ENCODE results near the gene IGF2R. TPM values are rescaled to one million over a fixed set of nuclear protein-coding genes. Genes with fewer than 3 reads are reported as not detected.
"Not testable (repeated sequence)": the region's sequence is repeated elsewhere in the genome, so short reads cannot be mapped to it uniquely, and the experiment has no call there.

Gene IGF2R
- total RNA-seq, 1 donor from 2014 or later, result 109 TPM

- no peaks in the 10 kb centered on the region for H3K27me3 ChIP-seq (ENCODE audit: control insufficient read depth, insufficient read depth, low read length)
- H3K4me3 ChIP-seq (ENCODE audit: low read depth, low read length), result no peak overlapping the region
- TF ChIP-seq, protein P1, sequence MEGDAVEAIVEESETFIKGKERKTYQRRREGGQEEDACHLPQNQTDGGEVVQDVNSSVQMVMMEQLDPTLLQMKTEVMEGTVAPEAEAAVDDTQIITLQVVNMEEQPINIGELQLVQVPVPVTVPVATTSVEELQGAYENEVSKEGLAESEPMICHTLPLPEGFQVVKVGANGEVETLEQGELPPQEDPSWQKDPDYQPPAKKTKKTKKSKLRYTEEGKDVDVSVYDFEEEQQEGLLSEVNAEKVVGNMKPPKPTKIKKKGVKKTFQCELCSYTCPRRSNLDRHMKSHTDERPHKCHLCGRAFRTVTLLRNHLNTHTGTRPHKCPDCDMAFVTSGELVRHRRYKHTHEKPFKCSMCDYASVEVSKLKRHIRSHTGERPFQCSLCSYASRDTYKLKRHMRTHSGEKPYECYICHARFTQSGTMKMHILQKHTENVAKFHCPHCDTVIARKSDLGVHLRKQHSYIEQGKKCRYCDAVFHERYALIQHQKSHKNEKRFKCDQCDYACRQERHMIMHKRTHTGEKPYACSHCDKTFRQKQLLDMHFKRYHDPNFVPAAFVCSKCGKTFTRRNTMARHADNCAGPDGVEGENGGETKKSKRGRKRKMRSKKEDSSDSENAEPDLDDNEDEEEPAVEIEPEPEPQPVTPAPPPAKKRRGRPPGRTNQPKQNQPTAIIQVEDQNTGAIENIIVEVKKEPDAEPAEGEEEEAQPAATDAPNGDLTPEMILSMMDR (IDR thresholded peaks at IDR 0.05; ENCODE audit: insufficient read depth, low read length, severe bottlenecking), result no peak
- DNase-seq (ENCODE audit: low read depth), result no peak
- FAIRE-seq, result no peak
- H3K36me3 ChIP-seq (ENCODE audit: control insufficient read depth, insufficient read depth, low read length), result peaks cover 19% of the 10 kb centered on the region
Measured at GRCh38 chr6:160108077-160108476, 139.2 kb downstream of the IGF2R start.

GRCh38 chr6:160110586-160111123 lies 141.8 kb downstream of the IGF2R start:
- TF ChIP-seq, protein P1 (IDR thresholded peaks at IDR 0.05; ENCODE audit: insufficient read depth, low read length, severe bottlenecking), result no peak
- no peak for FAIRE-seq
- DNase-seq (ENCODE audit: low read depth), result no peak
- H3K36me3 ChIP-seq (ENCODE audit: control insufficient read depth, insufficient read depth, low read length), result peaks cover 3% of the 10 kb centered on the region
- no peak overlapping the region for H3K4me3 ChIP-seq (ENCODE audit: low read depth, low read length)
- H3K27me3 ChIP-seq (ENCODE audit: control insufficient read depth, insufficient read depth, low read length), result no peaks in the 10 kb centered on the region

DNA sequence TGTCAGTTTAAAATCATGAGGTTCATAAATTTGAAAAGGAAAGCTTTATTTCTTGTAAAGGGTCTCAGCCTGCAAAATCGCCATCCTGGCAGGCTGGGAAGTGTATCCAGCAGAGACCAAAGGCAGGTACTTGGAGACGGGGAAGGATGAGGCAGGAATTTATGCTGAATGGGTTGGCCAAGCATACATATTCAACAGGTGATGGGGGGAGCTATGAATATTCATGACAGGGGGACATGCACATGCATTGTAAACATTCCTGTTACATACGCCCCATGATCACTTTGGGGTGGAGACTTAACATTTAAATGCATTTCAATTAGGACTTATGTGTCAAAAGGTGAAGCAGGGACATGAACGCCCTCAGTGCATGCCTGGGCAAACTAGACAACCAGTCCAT lies 142.9 kb downstream of the IGF2R start:
- Histone ChIP-seq H3K4me3 (ENCODE audit: low read depth, low read length) (no peak overlapping the region), H3K27me3 (ENCODE audit: control insufficient read depth, insufficient read depth, low read length) (no peaks in the 10 kb centered on the region), H3K36me3 (ENCODE audit: control insufficient read depth, insufficient read depth, low read length) (peaks cover 3% of the 10 kb centered on the region)
- TF ChIP-seq, protein P1 (IDR thresholded peaks at IDR 0.05; ENCODE audit: insufficient read depth, low read length, severe bottlenecking), result no peak
- FAIRE-seq, result no peak
- no peak for DNase-seq (ENCODE audit: low read depth)

GRCh38 chr6:160112628-160113299 lies 143.9 kb downstream of the IGF2R start:
- FAIRE-seq (peak; percentile 32), DNase-seq (ENCODE audit: low read depth) (peak; percentile 25)
- TF ChIP-seq, protein P1 (IDR thresholded peaks at IDR 0.05; ENCODE audit: insufficient read depth, low read length, severe bottlenecking), result no peak
- H3K4me3 ChIP-seq (ENCODE audit: low read depth, low read length), result no peak overlapping the region
- peaks cover 3% of the 10 kb centered on the region for H3K36me3 ChIP-seq (ENCODE audit: control insufficient read depth, insufficient read depth, low read length)
- H3K27me3 ChIP-seq (ENCODE audit: control insufficient read depth, insufficient read depth, low read length), result no peaks in the 10 kb centered on the region

DNA sequence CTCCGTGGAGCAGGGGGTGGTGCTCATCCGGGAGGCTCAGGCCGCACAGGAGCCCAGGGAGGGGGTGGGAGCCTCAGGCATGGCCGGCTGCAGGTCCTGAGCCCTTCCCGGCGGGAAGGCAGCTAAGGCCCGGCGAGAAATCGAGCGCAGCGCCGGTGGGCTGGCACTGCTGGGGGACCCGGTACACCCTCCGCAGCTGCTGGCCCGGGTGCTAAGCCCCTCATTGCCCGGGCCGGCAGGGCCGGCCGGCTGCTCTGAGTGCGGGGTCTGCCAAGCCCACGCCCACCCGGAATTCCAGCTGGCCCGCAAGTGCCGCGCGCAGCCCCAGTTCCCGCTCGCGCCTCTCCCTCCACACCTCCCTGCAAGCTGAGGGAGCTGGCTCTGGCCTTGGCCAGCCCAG lies 145.7 kb downstream of the IGF2R start:
- H3K4me3 ChIP-seq (ENCODE audit: low read depth, low read length); DNase-seq (ENCODE audit: low read depth); H3K27me3 ChIP-seq (ENCODE audit: control insufficient read depth, insufficient read depth, low read length); H3K36me3 ChIP-seq (ENCODE audit: control insufficient read depth, insufficient read depth, low read length); FAIRE-seq: not testable (repeated sequence)

GRCh38 chr6:160115421-160115820 lies 146.5 kb downstream of the IGF2R start:
- TF ChIP-seq, protein P1 (IDR thresholded peaks at IDR 0.05; ENCODE audit: insufficient read depth, low read length, severe bottlenecking), result no peak
- H3K4me3 ChIP-seq (ENCODE audit: low read depth, low read length), result no peak overlapping the region
- DNase-seq (ENCODE audit: low read depth) (no peak), FAIRE-seq (no peak)
- H3K27me3 ChIP-seq (ENCODE audit: control insufficient read depth, insufficient read depth, low read length), result no peaks in the 10 kb centered on the region
- peaks cover 2% of the 10 kb centered on the region for H3K36me3 ChIP-seq (ENCODE audit: control insufficient read depth, insufficient read depth, low read length)
